Suprapubic skin (tissue), 4 donors: Measurements from ENCODE around the gene PI4K2B.

ENCODE experiments used
- CTCF ChIP-seq, 2 donors: fragments of 200-600 bp in 1 of 2; fragments of 450-650 bp in 1 of 2; sonication (generic) in 1 of 2; IDR thresholded peaks; one replicate each; pipeline ENCODE4 v1.5.1; 2016 to 2019; ENCODE audit warnings: antibody characterized with exemption in 2 of 2, mild to moderate bottlenecking in 1 of 2, moderate library complexity in 1 of 2
- EP300 ChIP-seq: sonication (generic); formaldehyde crosslinking; IDR thresholded peaks from one replicate; pipeline ENCODE4 v1.6.1; 2017; ENCODE audit warnings: antibody characterized with exemption
- POLR2A ChIP-seq, 2 donors: fragments of 450-650 bp; IDR thresholded peaks; one replicate each; pipeline ENCODE4 v1.6.1; 2017; ENCODE audit warnings: antibody characterized with exemption in 2 of 2, mild to moderate bottlenecking in 2 of 2, moderate library complexity in 2 of 2
- POLR2AphosphoS5 ChIP-seq, 3 donors: sonication (generic); formaldehyde crosslinking; IDR thresholded peaks; one replicate each; pipeline ENCODE4 v1.6.1; 2017; ENCODE audit warnings: antibody characterized with exemption in 3 of 3

- no peak for TF ChIP-seq POLR2AphosphoS5 (IDR thresholded peaks at IDR 0.05)
- no peak for TF ChIP-seq POLR2A (IDR thresholded peaks at IDR 0.05)
- TF ChIP-seq CTCF (IDR thresholded peaks at IDR 0.05) = no peak
- TF ChIP-seq EP300 = no peak
Measured at GRCh38 chr4:25190407-25190806, 43.4 kb upstream of the PI4K2B start.
